ENCODE measurements around the gene COL28A1.

The COL28A1 gene

GRCh38 chr7:7370076-7370475 is 165.6 kb downstream of the COL28A1 start:
- Histone ChIP-seq H3K9me3 (ENCODE audit: insufficient read depth, low read depth, low read length) (no peaks in the 10 kb centered on the region), H3K9ac (ENCODE audit: low read depth, low read length) (no peak overlapping the region), H3K4me3 (ENCODE audit: low read length) (no peak overlapping the region), H3K27me3 (ENCODE audit: insufficient read depth, low read length) (no peaks in the 10 kb centered on the region), H3K27ac (ENCODE audit: low read depth, low read length) (no peak overlapping the region), H3K4me1 (ENCODE audit: insufficient read depth, low read length) (no peaks in the 10 kb centered on the region; the same call in 1 of the 2 replicates), H3K36me3 (ENCODE audit: insufficient read depth, low read length) (no peaks in the 10 kb centered on the region)
- WGBS: 96% methylated on average over 2 of the region's 2 CpGs

- WGBS: 100% methylated on average over 2 of the region's 2 CpGs
- H3K4me3 ChIP-seq (ENCODE audit: low read length): no peak overlapping the region
- H3K4me1 ChIP-seq (ENCODE audit: insufficient read depth, low read length): no peaks in the 10 kb centered on the region; the same call in 1 of the 2 replicates
- H3K9ac ChIP-seq (ENCODE audit: low read depth, low read length): no peak overlapping the region
- no peaks in the 10 kb centered on the region for H3K27me3 ChIP-seq (ENCODE audit: insufficient read depth, low read length)
- no peaks in the 10 kb centered on the region for H3K9me3 ChIP-seq (ENCODE audit: insufficient read depth, low read depth, low read length)
- H3K36me3 ChIP-seq (ENCODE audit: insufficient read depth, low read length): no peaks in the 10 kb centered on the region
- no peak overlapping the region for H3K27ac ChIP-seq (ENCODE audit: low read depth, low read length)
These were observed 166.5 kb downstream of the COL28A1 start for GRCh38 chr7:7369134-7369533.

GRCh38 chr7:7354674-7355073 is 181.0 kb downstream of the COL28A1 start:
- H3K27ac ChIP-seq (ENCODE audit: low read depth, low read length): no peak overlapping the region
- no peaks in the 10 kb centered on the region for H3K36me3 ChIP-seq (ENCODE audit: insufficient read depth, low read length)
- no peak overlapping the region for H3K9ac ChIP-seq (ENCODE audit: low read depth, low read length)
- WGBS: 55% methylated on average over 3 of the region's 3 CpGs
- H3K27me3 ChIP-seq (ENCODE audit: insufficient read depth, low read length): no peaks in the 10 kb centered on the region
- H3K4me1 ChIP-seq (ENCODE audit: insufficient read depth, low read length): peaks cover 27% of the 10 kb centered on the region
- H3K4me3 ChIP-seq (ENCODE audit: low read length): no peak overlapping the region
- H3K9me3 ChIP-seq (ENCODE audit: insufficient read depth, low read depth, low read length): peaks cover 18% of the 10 kb centered on the region

- Histone ChIP-seq H3K4me1 (ENCODE audit: insufficient read depth, low read length) (peaks cover 29% of the 10 kb centered on the region), H3K27ac (ENCODE audit: low read depth, low read length) (peak overlapping the region; percentile 91), H3K9ac (ENCODE audit: low read depth, low read length) (peak overlapping the region; percentile 47), H3K4me3 (ENCODE audit: low read length) (0 out of 2 replicates have a peak overlapping the region, but pooled peaks have one; percentile 0), H3K9me3 (ENCODE audit: insufficient read depth, low read depth, low read length) (peaks cover 18% of the 10 kb centered on the region), H3K36me3 (ENCODE audit: insufficient read depth, low read length) (no peaks in the 10 kb centered on the region), H3K27me3 (ENCODE audit: insufficient read depth, low read length) (no peaks in the 10 kb centered on the region)
- 26% methylated on average over 3 of the region's 3 CpGs for WGBS
These were observed 182.8 kb downstream of the COL28A1 start for GRCh38 chr7:7352845-7353244.

GRCh38 chr7:7351832-7352231 is 183.8 kb downstream of the COL28A1 start:
- peak overlapping the region; percentile 91 for H3K27ac ChIP-seq (ENCODE audit: low read depth, low read length)
- H3K27me3 ChIP-seq (ENCODE audit: insufficient read depth, low read length): no peaks in the 10 kb centered on the region
- peaks cover 18% of the 10 kb centered on the region for H3K9me3 ChIP-seq (ENCODE audit: insufficient read depth, low read depth, low read length)
- no CpG with 5 or more reads among the region's 1 CpG for whole genome bisulfite sequencing
- H3K36me3 ChIP-seq (ENCODE audit: insufficient read depth, low read length): no peaks in the 10 kb centered on the region
- peak overlapping the region; percentile 47; the same call in 1 of the 2 replicates for H3K9ac ChIP-seq (ENCODE audit: low read depth, low read length)
- H3K4me1 ChIP-seq (ENCODE audit: insufficient read depth, low read length): peaks cover 39% of the 10 kb centered on the region
- 0 out of 2 replicates have a peak overlapping the region, but pooled peaks have one; percentile 0 for H3K4me3 ChIP-seq (ENCODE audit: low read length)

GRCh38 chr7:7351156-7351555 is 184.5 kb downstream of the COL28A1 start:
- Histone ChIP-seq H3K27me3 (ENCODE audit: insufficient read depth, low read length) (no peaks in the 10 kb centered on the region), H3K4me1 (ENCODE audit: insufficient read depth, low read length) (peaks cover 45% of the 10 kb centered on the region), H3K27ac (ENCODE audit: low read depth, low read length) (peak overlapping the region; percentile 91), H3K4me3 (ENCODE audit: low read length) (no peak overlapping the region), H3K9ac (ENCODE audit: low read depth, low read length) (no peak overlapping the region), H3K9me3 (ENCODE audit: insufficient read depth, low read depth, low read length) (peaks cover 18% of the 10 kb centered on the region), H3K36me3 (ENCODE audit: insufficient read depth, low read length) (no peaks in the 10 kb centered on the region)
- WGBS: no CpG with 5 or more reads among the region's 2 CpGs

- Histone ChIP-seq H3K27me3 (ENCODE audit: insufficient read depth, low read length) (no peaks in the 10 kb centered on the region), H3K9ac (ENCODE audit: low read depth, low read length) (no peak overlapping the region), H3K9me3 (ENCODE audit: insufficient read depth, low read depth, low read length) (peaks cover 18% of the 10 kb centered on the region), H3K36me3 (ENCODE audit: insufficient read depth, low read length) (no peaks in the 10 kb centered on the region), H3K4me3 (ENCODE audit: low read length) (no peak overlapping the region), H3K27ac (ENCODE audit: low read depth, low read length) (no peak overlapping the region), H3K4me1 (ENCODE audit: insufficient read depth, low read length) (peaks cover 57% of the 10 kb centered on the region)
- WGBS: 90% methylated on average over 2 of the region's 2 CpGs
These were observed 186.5 kb downstream of the COL28A1 start for GRCh38 chr7:7349156-7349555.

GRCh38 chr7:7347045-7347444 is 188.6 kb downstream of the COL28A1 start:
- Histone ChIP-seq H3K36me3 (ENCODE audit: insufficient read depth, low read length) (no peaks in the 10 kb centered on the region), H3K27me3 (ENCODE audit: insufficient read depth, low read length) (no peaks in the 10 kb centered on the region), H3K9ac (ENCODE audit: low read depth, low read length) (0 out of 2 replicates have a peak overlapping the region, but pooled peaks have one; percentile 2), H3K9me3 (ENCODE audit: insufficient read depth, low read depth, low read length) (peaks cover 18% of the 10 kb centered on the region), H3K4me3 (ENCODE audit: low read length) (no peak overlapping the region), H3K27ac (ENCODE audit: low read depth, low read length) (peak overlapping the region; percentile 72; the same call in 1 of the 2 replicates), H3K4me1 (ENCODE audit: insufficient read depth, low read length) (peaks cover 38% of the 10 kb centered on the region)

GRCh38 chr7:7344583-7344982 is 191.1 kb downstream of the COL28A1 start:
- WGBS: 91% methylated on average over 2 of the region's 3 CpGs
- Histone ChIP-seq H3K36me3 (ENCODE audit: insufficient read depth, low read length) (no peaks in the 10 kb centered on the region), H3K27me3 (ENCODE audit: insufficient read depth, low read length) (no peaks in the 10 kb centered on the region), H3K9ac (ENCODE audit: low read depth, low read length) (no peak overlapping the region), H3K9me3 (ENCODE audit: insufficient read depth, low read depth, low read length) (no peaks in the 10 kb centered on the region; the same call in 1 of the 2 replicates), H3K27ac (ENCODE audit: low read depth, low read length) (no peak overlapping the region), H3K4me1 (ENCODE audit: insufficient read depth, low read length) (peaks cover 37% of the 10 kb centered on the region), H3K4me3 (ENCODE audit: low read length) (no peak overlapping the region)

- no peaks in the 10 kb centered on the region; the same call in 1 of the 2 replicates for H3K9me3 ChIP-seq (ENCODE audit: insufficient read depth, low read depth, low read length)
- H3K4me3 ChIP-seq (ENCODE audit: low read length): no peak overlapping the region
- no peaks in the 10 kb centered on the region for H3K36me3 ChIP-seq (ENCODE audit: insufficient read depth, low read length)
- H3K4me1 ChIP-seq (ENCODE audit: insufficient read depth, low read length): no peaks in the 10 kb centered on the region
- H3K27ac ChIP-seq (ENCODE audit: low read depth, low read length): no peak overlapping the region
- no peak overlapping the region for H3K9ac ChIP-seq (ENCODE audit: low read depth, low read length)
- H3K27me3 ChIP-seq (ENCODE audit: insufficient read depth, low read length): no peaks in the 10 kb centered on the region
- WGBS: 64% methylated on average over 3 of the region's 3 CpGs
These were observed 199.8 kb downstream of the COL28A1 start for GRCh38 chr7:7335909-7336308.

- Histone ChIP-seq H3K27me3 (ENCODE audit: insufficient read depth, low read length) (no peaks in the 10 kb centered on the region), H3K27ac (ENCODE audit: low read depth, low read length) (no peak overlapping the region), H3K4me3 (ENCODE audit: low read length) (no peak overlapping the region), H3K4me1 (ENCODE audit: insufficient read depth, low read length) (no peaks in the 10 kb centered on the region), H3K36me3 (ENCODE audit: insufficient read depth, low read length) (no peaks in the 10 kb centered on the region), H3K9ac (ENCODE audit: low read depth, low read length) (no peak overlapping the region), H3K9me3 (ENCODE audit: insufficient read depth, low read depth, low read length) (no peaks in the 10 kb centered on the region; the same call in 1 of the 2 replicates)
- 91% methylated on average over 2 of the region's 2 CpGs for WGBS
These were observed 200.5 kb downstream of the COL28A1 start for GRCh38 chr7:7335215-7335614.

- H3K27ac ChIP-seq (ENCODE audit: low read depth, low read length): no peak overlapping the region
- no peak overlapping the region for H3K4me3 ChIP-seq (ENCODE audit: low read length)
- WGBS: 98% methylated on average over 3 of the region's 3 CpGs
These were observed 202.1 kb downstream of the COL28A1 start for GRCh38 chr7:7333610-7334009.

More at GRCh38 chr7:7333610-7334009, 202.1 kb downstream of the COL28A1 start:
- no peaks in the 10 kb centered on the region for H3K36me3 ChIP-seq (ENCODE audit: insufficient read depth, low read length)
- no peak overlapping the region for H3K9ac ChIP-seq (ENCODE audit: low read depth, low read length)
- no peaks in the 10 kb centered on the region for H3K27me3 ChIP-seq (ENCODE audit: insufficient read depth, low read length)
- H3K9me3 ChIP-seq (ENCODE audit: insufficient read depth, low read depth, low read length): no peaks in the 10 kb centered on the region; the same call in 1 of the 2 replicates
- H3K4me1 ChIP-seq (ENCODE audit: insufficient read depth, low read length): no peaks in the 10 kb centered on the region
